GM19238 (cell line): ENCODE measurements around the gene OCRL.
"Not testable (repeated sequence)": the region's sequence is repeated elsewhere in the genome, so short reads cannot be mapped to it uniquely, and the experiment has no call there.

Source experiments
- DNase-seq: peaks from one replicate; pipeline ENCODE4 v3.0.0; 2011; ENCODE audit warnings: low spot score; ENCODE audit not compliant: insufficient read length

OCRL gene

GRCh38 chrX:129534816-129535578 lies 5.1 kb upstream of the OCRL start:
- no peak for DNase-seq

GRCh38 chrX:129540722-129541184 lies 694 bp downstream of the OCRL start:
- DNase-seq, result no peak

GRCh38 chrX:129544780-129545179 lies 4.7 kb downstream of the OCRL start:
- no peak for DNase-seq

- DNase-seq, result no peak
Measured at GRCh38 chrX:129545408-129545807, 5.3 kb downstream of the OCRL start.

GRCh38 chrX:129549124-129549523 lies 9.1 kb downstream of the OCRL start:
- no peak for DNase-seq

- DNase-seq, result peak; percentile 12
Measured at GRCh38 chrX:129553619-129554288, 13.7 kb downstream of the OCRL start.

- DNase-seq, result not testable (repeated sequence)
Measured at GRCh38 chrX:129554816-129555215, 14.8 kb downstream of the OCRL start.

GRCh38 chrX:129556806-129557315 lies 16.8 kb downstream of the OCRL start:
- no peak for DNase-seq

- no peak for DNase-seq
Measured at GRCh38 chrX:129557844-129558480, 17.9 kb downstream of the OCRL start.

- DNase-seq, result no peak
Measured at GRCh38 chrX:129559783-129560182, 19.7 kb downstream of the OCRL start.

- no peak for DNase-seq
Measured at GRCh38 chrX:129561453-129561852, 21.4 kb downstream of the OCRL start.

GRCh38 chrX:129564345-129564744 lies 24.3 kb downstream of the OCRL start:
- DNase-seq, result not testable (repeated sequence)

- DNase-seq, result no peak
Measured at GRCh38 chrX:129565046-129565650, 25.1 kb downstream of the OCRL start.

GRCh38 chrX:129566073-129566472 lies 26.0 kb downstream of the OCRL start:
- no peak for DNase-seq

- DNase-seq, result no peak
Measured at GRCh38 chrX:129568349-129568748, 28.3 kb downstream of the OCRL start.

GRCh38 chrX:129572422-129572821 lies 32.4 kb downstream of the OCRL start:
- no peak for DNase-seq

GRCh38 chrX:129573652-129574051 lies 33.6 kb downstream of the OCRL start:
- not testable (repeated sequence) for DNase-seq

GRCh38 chrX:129574214-129574613 lies 34.2 kb downstream of the OCRL start:
- no peak for DNase-seq

GRCh38 chrX:129576539-129576938 lies 36.5 kb downstream of the OCRL start:
- DNase-seq, result no peak

GRCh38 chrX:129577473-129577872 lies 37.4 kb downstream of the OCRL start:
- no peak for DNase-seq

- no peak for DNase-seq
Measured at GRCh38 chrX:129577877-129578276, 37.8 kb downstream of the OCRL start.

GRCh38 chrX:129581904-129582303 lies 41.8 kb downstream of the OCRL start:
- DNase-seq, result no peak
